Stimulated activated CD4-positive, alpha-beta T cell treated with anti-CD3 and anti-CD28 coated beads, TNF-alpha, amount 100 ng/mL, for 48 hours (primary cell): ENCODE measurements around the gene KAT2B.

ENCODE experiments used
- DNase-seq, 3 donors: peaks; one replicate each; pipeline ENCODE4 v3.0.0-alpha.2; 2020; ENCODE audit warnings: low read depth in 3 of 3

The KAT2B gene

GRCh38 chr3:20064796-20065564 is 24.7 kb downstream of the KAT2B start:
- DNase-seq, result no peak

- no peak for DNase-seq
These were observed 25.8 kb downstream of the KAT2B start for GRCh38 chr3:20066079-20066478.

GRCh38 chr3:20066850-20067617 is 26.8 kb downstream of the KAT2B start:
- no peak for DNase-seq

GRCh38 chr3:20068512-20069177 is 28.4 kb downstream of the KAT2B start:
- DNase-seq, result no peak

GRCh38 chr3:20069178-20069532 is 28.9 kb downstream of the KAT2B start:
- no peak for DNase-seq

GRCh38 chr3:20071175-20071574 is 30.9 kb downstream of the KAT2B start:
- no peak for DNase-seq

GRCh38 chr3:20072422-20072821 is 32.2 kb downstream of the KAT2B start:
- no peak for DNase-seq

GRCh38 chr3:20073068-20073467 is 32.8 kb downstream of the KAT2B start:
- DNase-seq, result no peak

- DNase-seq, result no peak
These were observed 33.4 kb downstream of the KAT2B start for GRCh38 chr3:20073683-20074082.

- no peak for DNase-seq
These were observed 34.2 kb downstream of the KAT2B start for GRCh38 chr3:20074226-20075063.

- no peak for DNase-seq
These were observed 35.0 kb downstream of the KAT2B start for GRCh38 chr3:20075197-20075596.

GRCh38 chr3:20076296-20076997 is 36.2 kb downstream of the KAT2B start:
- no peak for DNase-seq

GRCh38 chr3:20077068-20077467 is 36.8 kb downstream of the KAT2B start:
- no peak for DNase-seq

GRCh38 chr3:20078194-20078714 is 38.0 kb downstream of the KAT2B start:
- no peak for DNase-seq

GRCh38 chr3:20079621-20080020 is 39.4 kb downstream of the KAT2B start:
- DNase-seq, result no peak

- DNase-seq, result no peak
These were observed 40.8 kb downstream of the KAT2B start for GRCh38 chr3:20080956-20081554.

- DNase-seq, result no peak
These were observed 43.0 kb downstream of the KAT2B start for GRCh38 chr3:20083253-20083652.

- DNase-seq, result no peak
These were observed 43.7 kb downstream of the KAT2B start for GRCh38 chr3:20083953-20084352.

- DNase-seq, result no peak
These were observed 51.2 kb downstream of the KAT2B start for GRCh38 chr3:20091331-20092047.

- DNase-seq, result no peak
These were observed 55.2 kb downstream of the KAT2B start for GRCh38 chr3:20095470-20095869.
